Stromal cell of bone marrow (primary cell): ENCODE data around the gene GDI1.

Source experiments
- DNase-seq: peaks from one replicate; pipeline ENCODE4 v3.0.0-alpha.2; 2012; ENCODE audit warnings: low read depth

Gene GDI1

DNA sequence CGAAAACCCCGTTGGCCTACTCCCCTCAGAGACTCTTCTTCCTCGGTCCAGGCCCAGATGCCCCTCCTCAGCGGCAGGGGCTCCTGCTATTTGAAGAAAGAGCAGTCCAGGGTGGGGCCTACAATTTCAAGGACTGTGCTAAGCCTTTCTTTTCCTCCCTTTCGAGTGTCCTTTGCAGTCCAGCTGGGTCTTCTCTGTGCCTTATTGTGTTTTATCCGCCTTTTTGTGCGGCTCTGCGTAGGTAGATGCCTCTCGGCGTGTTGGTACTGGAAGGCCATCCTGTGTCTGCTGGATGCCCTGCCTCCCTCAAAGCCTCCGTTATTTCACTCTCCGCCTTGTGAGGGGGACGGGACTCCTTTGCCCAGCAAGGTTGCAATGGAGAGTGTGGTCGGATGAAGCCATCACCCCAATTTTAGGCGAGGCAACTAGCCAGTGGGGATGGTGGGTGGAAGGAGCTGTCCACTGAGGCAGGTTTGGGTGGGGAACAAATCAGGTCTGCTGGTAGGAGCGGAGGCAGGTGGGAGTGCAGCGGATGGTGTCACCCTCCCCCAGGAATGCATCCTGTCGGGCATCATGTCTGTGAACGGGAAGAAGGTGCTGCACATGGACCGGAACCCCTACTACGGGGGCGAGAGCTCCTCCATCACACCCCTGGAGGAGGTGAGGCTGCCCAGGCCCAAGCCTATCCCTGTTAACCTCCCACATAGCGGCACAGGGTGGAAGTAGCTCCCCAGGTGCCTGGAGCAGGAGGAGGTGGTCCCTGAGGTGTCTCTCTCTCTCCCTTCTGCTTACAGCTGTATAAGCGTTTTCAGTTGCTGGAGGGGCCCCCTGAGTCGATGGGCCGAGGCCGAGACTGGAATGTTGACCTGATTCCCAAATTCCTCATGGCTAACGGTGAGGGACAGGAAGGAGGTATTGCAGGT, 1.3 kb downstream of the GDI1 start:
- no peak for DNase-seq

- DNase-seq = no peak
These were observed 2.9 kb downstream of the GDI1 start for GRCh38 chrX:154439841-154440240.

GRCh38 chrX:154440623-154441357, 3.8 kb downstream of the GDI1 start:
- no peak for DNase-seq

GRCh38 chrX:154441564-154441963, 4.6 kb downstream of the GDI1 start:
- DNase-seq = no peak

GRCh38 chrX:154441984-154442707, 5.2 kb downstream of the GDI1 start:
- no peak for DNase-seq

DNA sequence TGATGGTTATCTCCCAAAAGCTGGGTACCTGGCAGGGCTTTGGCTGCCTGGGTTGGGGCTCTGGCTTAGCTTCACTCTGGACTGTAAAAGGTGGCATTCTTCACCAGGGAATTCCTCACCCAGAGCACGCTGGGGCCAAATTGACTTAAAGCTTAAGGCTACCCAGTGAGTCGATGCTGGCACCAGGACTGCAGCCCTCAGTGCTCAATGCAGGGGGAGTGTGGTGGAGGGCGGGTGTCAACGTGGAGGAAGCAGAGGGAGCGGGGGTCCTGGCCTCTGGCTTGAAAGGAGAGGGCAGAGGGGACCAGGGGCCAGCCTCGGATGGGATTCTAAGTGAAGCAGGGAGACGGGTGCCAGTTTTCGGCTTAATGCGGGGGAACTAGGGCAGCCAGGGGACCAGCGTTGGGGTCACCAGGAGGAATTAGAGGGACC, 6.5 kb downstream of the GDI1 start:
- no peak for DNase-seq

- DNase-seq = peak; percentile 39
These were observed 7.2 kb downstream of the GDI1 start, which contains the start of gene FAM50A for GRCh38 chrX:154443992-154444754. FAM50A (plus strand) TSS chrX:154444141; CDS start chrX:154444236, 95 bp downstream.

GRCh38 chrX:154444755-154445246, 7.8 kb downstream of the GDI1 start:
- no peak for DNase-seq

DNA sequence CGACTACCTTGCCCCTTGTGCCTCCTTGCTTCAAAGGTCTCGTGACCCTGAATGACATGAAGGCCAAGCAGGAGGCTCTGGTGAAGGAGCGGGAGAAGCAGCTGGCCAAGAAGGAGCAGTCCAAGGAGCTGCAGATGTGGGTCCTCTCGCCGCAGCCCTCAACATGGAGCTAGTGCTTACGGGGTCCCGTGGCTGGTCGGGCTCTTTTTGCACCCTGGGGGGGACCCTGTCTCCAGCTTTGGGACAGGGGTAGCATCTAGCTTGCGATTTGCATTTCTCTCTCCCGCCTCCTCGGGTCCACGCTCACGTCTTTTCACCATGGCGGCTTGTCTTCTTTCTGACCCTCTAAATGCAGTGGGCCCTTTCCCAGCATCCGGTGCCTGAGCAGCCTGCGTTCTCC, 8.8 kb downstream of the GDI1 start:
- DNase-seq = no peak

- no peak for DNase-seq
These were observed 9.5 kb downstream of the GDI1 start for GRCh38 chrX:154446430-154446829.

DNA sequence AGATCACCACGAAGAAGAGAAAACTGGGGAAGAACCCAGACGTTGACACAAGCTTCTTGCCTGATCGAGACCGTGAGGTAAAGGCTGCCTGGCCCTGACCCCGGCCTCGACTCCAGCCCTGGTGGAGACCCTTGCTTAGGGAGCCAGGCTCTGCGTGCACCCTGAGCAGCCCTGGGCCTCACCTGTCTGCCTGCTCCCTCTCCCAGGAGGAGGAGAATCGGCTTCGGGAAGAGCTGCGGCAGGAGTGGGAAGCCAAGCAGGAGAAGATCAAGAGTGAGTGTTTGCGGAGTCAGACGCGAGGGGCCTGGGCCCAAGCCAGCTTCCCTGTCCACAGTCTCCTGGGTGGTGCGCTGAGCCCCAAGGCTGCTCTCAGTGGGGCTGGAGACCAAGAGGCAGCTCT, 11.5 kb downstream of the GDI1 start:
- DNase-seq = no peak

DNA sequence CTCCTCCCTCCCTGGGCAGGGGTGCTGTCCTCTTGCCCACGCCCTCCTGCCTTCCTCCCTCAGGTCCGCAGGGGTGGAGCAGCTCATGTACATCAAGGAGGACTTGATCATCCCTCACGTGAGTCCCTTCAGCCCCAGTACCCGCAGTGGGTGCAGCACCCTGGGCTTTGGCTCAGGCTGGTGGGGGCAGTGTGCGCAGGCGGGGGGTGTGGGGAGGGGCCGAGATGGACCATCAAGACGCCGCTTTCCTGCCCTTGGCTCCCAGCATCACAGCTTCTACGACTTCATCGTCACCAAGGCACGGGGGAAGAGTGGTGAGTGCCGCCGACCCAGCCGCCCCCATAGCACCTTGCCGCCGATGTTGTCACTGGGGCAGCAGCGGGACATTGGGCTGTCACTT, 12.7 kb downstream of the GDI1 start:
- no peak for DNase-seq

DNA sequence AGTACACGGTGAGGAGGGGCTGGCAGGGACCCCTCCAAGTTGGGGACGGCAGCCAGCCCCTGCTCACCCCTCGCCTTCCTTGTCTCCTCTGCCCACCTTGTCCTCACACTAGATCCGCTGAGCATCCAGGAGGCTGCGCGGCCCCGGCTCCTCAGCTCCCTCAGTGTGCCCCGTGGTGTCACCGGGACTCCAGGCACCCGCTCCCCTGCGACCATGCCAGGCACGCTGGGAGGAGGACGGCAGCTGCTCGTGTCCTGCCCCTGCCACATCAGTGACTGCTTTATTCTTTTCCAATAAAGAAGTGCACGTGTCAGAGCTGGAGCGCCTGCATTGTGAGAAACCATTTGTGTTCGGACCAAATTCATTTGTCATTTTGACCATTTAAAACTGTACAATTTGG, 13.4 kb downstream of the GDI1 start:
- no peak for DNase-seq

DNA sequence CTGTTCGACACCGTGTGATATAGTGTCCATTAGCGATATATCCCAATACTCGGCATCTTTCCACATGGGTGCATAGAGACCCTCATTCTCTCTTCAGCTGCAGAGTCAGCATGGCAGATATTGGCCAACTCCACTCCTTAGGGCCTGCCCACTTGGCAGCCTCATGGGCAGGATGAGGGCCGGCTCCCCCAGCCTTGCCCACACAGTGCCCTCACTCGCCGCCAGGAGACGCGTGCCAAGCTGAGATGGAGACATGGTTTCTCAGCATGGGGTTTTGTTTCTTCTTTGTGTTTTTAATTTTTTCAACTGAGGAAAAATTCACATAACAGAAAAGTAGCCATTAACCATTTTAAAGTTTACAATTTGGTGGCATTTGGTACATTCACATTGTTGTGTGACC, 15.9 kb downstream of the GDI1 start:
- DNase-seq = no peak

GRCh38 chrX:154457491-154458115, 20.6 kb downstream of the GDI1 start:
- no peak for DNase-seq

- no peak for DNase-seq
These were observed 21.4 kb downstream of the GDI1 start, which contains the start of gene PLXNA3 for GRCh38 chrX:154458116-154458953. PLXNA3 (plus strand) TSS chrX:154458281; CDS start chrX:154460184, 1,903 bp downstream.

DNA sequence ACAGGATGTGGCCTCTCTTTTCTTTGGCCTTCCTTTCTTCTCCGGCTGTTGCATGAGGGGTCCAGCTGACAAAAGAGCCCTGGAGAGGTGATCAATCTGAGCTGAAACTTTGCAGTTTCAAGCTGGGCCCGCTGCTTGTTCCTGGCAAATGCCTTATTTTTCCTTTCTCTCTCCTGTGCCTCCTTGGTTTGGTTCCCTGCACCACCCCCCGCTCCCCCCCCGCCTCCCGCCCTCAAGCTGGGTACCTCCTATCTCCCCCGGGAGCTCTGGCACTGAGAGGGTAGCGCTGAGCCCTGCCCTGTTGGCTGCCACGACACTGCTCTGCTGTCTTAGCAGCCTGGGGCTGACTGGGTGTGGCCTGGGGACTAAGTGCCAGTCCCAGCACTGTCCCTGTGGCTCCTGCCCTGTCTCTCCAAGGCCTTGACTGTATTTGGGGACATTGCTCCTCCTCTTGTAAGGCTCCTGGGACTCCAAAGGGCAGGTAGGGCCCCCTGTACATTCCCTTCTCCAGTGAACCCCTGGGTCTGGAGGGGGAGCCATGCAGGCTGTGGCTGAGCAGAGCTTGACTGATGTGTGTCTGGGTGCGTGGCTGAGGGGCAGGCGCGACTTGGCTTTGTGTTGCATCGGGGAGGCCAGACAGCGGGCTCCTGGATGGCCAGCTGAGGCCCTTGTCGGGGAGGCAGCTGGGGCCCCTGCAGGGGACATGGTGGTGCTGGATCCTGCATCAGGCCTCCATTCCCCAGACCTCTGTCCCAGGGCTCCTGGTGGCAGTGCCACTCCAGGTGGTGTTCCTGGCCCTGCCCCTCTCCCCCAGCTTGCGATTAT, 22.2 kb downstream of the GDI1 start:
- DNase-seq = no peak

DNA sequence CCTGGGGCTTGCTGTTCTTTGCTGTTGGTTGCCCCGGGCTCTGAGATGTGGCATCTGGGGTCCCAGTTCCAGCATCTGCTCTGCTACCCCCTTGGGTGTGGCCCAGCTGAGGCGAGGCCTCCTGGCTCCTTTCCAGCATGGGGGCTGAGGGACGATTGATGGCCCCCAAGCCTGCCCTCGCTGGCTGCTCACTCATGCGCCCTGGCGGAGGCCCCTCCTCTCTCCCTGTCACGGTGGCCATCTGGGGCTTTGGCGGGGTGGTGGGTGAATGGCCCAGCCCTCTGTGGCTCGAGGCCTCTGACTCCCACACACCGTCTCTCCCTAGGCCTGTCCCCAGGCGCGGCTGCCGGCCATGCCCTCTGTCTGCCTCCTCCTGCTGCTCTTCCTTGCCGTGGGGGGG, 22.9 kb downstream of the GDI1 start:
- DNase-seq = no peak

DNA sequence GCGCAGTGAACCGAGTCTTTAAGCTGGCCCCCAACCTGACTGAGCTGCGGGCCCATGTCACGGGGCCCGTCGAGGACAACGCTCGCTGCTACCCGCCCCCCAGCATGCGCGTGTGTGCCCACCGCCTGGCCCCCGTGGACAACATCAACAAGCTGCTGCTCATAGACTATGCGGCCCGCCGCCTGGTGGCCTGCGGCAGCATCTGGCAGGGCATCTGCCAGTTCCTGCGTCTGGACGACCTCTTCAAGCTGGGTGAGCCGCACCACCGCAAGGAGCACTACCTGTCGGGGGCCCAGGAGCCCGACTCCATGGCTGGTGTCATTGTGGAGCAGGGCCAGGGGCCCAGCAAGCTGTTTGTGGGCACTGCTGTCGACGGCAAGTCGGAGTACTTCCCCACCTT, 23.4 kb downstream of the GDI1 start:
- no peak for DNase-seq
